HCT116 (cell line): ENCODE data around the gene RAB3GAP2. TPM values are rescaled to one million over a fixed set of nuclear protein-coding genes. Genes with fewer than 3 reads are reported as not detected.
"Not testable (repeated sequence)": the region's sequence is repeated elsewhere in the genome, so short reads cannot be mapped to it uniquely, and the experiment has no call there.

Experiments used
- ATAC-seq: fragments of 200-7000 bp; cut with Tn5 transposase; 2 replicates; pipeline ENCODE4 v1.9.1; 2020; ENCODE audit warnings: mild to moderate bottlenecking, moderate library complexity
- BruUV-seq: library from RNA; stranded (reverse); fragments of 400-500 nt; replicated peaks from 2 replicates; lab custom pipeline; 2021; lab: Mats Ljungman, UMichigan
- CTCF ChIA-PET: fragments of 300-600 bp; sonication (Branson Sonifier 250); formaldehyde crosslinking; loops from one replicate; lab custom pipeline; 2021; ENCODE audit warnings: antibody characterized with exemption; lab: Charles Lee
- POLR2A ChIA-PET: fragments of 300-600, 350-600 bp; sonication (Branson Sonifier 250); formaldehyde crosslinking; loops from one replicate; lab custom pipeline; 2021; ENCODE audit warnings: antibody characterized with exemption; lab: Charles Lee
- RAD21 ChIA-PET, 2 experiments: fragments of 300-600 bp; sonication (Branson Sonifier 250); formaldehyde crosslinking; loops; one replicate each; lab custom pipeline; 2023; ENCODE audit warnings: low total read pairs in 2 of 2; ENCODE audit not compliant: uncharacterized antibody in 2 of 2, unreplicated experiment in 2 of 2, low non-redundant PET in 1 of 2; lab: Charles Lee
- DNase-seq: peaks from one replicate; pipeline ENCODE4 v3.0.0-alpha.2; 2010; ENCODE audit warnings: low read depth, low spot score
- H2AFZ ChIP-seq: fragments of 200-600 bp; shearing (Covaris generic), sonication (generic); 2 replicates; pipeline ENCODE4 v1.6.1; 2017; ENCODE audit warnings: low read depth, mixed run types, mixed read lengths, antibody characterized with exemption, low read length; ENCODE audit not compliant: poor library complexity, severe bottlenecking
- H3K27ac ChIP-seq: 2 replicates; pipeline ENCODE4 v1.5.1; 2012; ENCODE audit warnings: low read depth, low read length
- H3K27me3 ChIP-seq: fragments of 200-600 bp; sonication (generic); 2 replicates; pipeline ENCODE4 v1.6.1; 2016; ENCODE audit warnings: mixed run types, low read length, mixed read lengths; ENCODE audit not compliant: insufficient read depth
- H3K36me3 ChIP-seq, 2 experiments: fragments of 200-500 bp in 1 of 2; fragments of 200-600 bp in 1 of 2; sonication (Bioruptor generic) in 1 of 2; sonication (generic) in 1 of 2; 2 replicates each; pipeline versions ENCODE4 v1.5.1 to v1.6.1; 2014 to 2016; ENCODE audit warnings: low read length in 2 of 2, inconsistent platforms in 1 of 2, mixed read lengths in 1 of 2, mixed run types in 1 of 2; ENCODE audit not compliant: insufficient read depth in 2 of 2, control insufficient read depth in 1 of 2
- H3K4me1 ChIP-seq, 2 experiments: fragments of 200-600 bp in 1 of 2; sonication (generic) in 1 of 2; 2 replicates each; pipeline versions ENCODE4 v1.5.1 to v1.6.1; 2012 to 2017; ENCODE audit warnings: low read length in 2 of 2, inconsistent platforms in 1 of 2, mild to moderate bottlenecking in 1 of 2, mixed read lengths in 1 of 2, mixed run types in 1 of 2, moderate library complexity in 1 of 2; ENCODE audit not compliant: insufficient read depth in 2 of 2, control insufficient read depth in 1 of 2
- H3K4me2 ChIP-seq: fragments of 200-600 bp; sonication (generic); 2 replicates; pipeline ENCODE4 v1.6.1; 2017; ENCODE audit warnings: mixed run types, low read length, mixed read lengths
- H3K4me3 ChIP-seq, 2 experiments: fragments of 200-600 bp in 1 of 2; sonication (generic) in 1 of 2; replicated peaks in 1 of 2; 2 replicates each; pipeline ENCODE4 v1.5.1; 2011 to 2016; ENCODE audit warnings: low read length in 2 of 2, control low read depth in 1 of 2, low read depth in 1 of 2, mild to moderate bottlenecking in 1 of 2, mixed read lengths in 1 of 2, mixed run types in 1 of 2
- H3K79me2 ChIP-seq: fragments of 200-600 bp; sonication (generic); 2 replicates; pipeline ENCODE4 v1.6.1; 2017; ENCODE audit warnings: mild to moderate bottlenecking, mixed run types, low read length, moderate library complexity, mixed read lengths; ENCODE audit not compliant: insufficient read depth
- H3K9ac ChIP-seq: fragments of 200-600 bp; sonication (generic); 2 replicates; pipeline ENCODE4 v1.6.1; 2016; ENCODE audit warnings: low read length, mixed read lengths
- H3K9me2 ChIP-seq: fragments of 200-600 bp; sonication (generic), shearing (Covaris generic); 2 replicates; pipeline ENCODE4 v1.6.1; 2017; ENCODE audit warnings: mixed run types, mild to moderate bottlenecking, moderate library complexity; ENCODE audit not compliant: insufficient read depth
- H3K9me3 ChIP-seq, 2 experiments: fragments of 200-500 bp in 1 of 2; fragments of 200-600 bp in 1 of 2; sonication (Bioruptor generic) in 1 of 2; sonication (generic) in 1 of 2; 2 replicates each; pipeline ENCODE4 v1.6.1; 2014 to 2017; ENCODE audit warnings: low read length in 2 of 2, mixed read lengths in 2 of 2, inconsistent platforms in 1 of 2, low read depth in 1 of 2, mild to moderate bottlenecking in 1 of 2, mixed run types in 1 of 2, moderate library complexity in 1 of 2; ENCODE audit not compliant: control insufficient read depth in 1 of 2, insufficient read depth in 1 of 2
- H4K20me1 ChIP-seq: fragments of 200-600 bp; sonication (generic), shearing (Covaris generic); 2 replicates; pipeline ENCODE4 v1.6.1; 2017; ENCODE audit warnings: mixed run types, mild to moderate bottlenecking, moderate library complexity; ENCODE audit not compliant: insufficient read depth
- EGR1 ChIP-seq: IDR thresholded peaks from 2 replicates; pipeline ENCODE4 v1.6.1; 2012; ENCODE audit warnings: low read depth
- JUND ChIP-seq: IDR thresholded peaks from 2 replicates; pipeline ENCODE4 v1.6.1; 2012
- POLR2A ChIP-seq: IDR thresholded peaks from 2 replicates; pipeline ENCODE4 v1.7.0; 2011; ENCODE audit warnings: borderline replicate concordance; ENCODE audit not compliant: insufficient read depth, insufficient read length; ENCODE audit errors: extremely low read depth
- TCF7L2 ChIP-seq: IDR thresholded peaks from 2 replicates; pipeline ENCODE4 v1.7.0; 2011; ENCODE audit warnings: borderline replicate concordance, inconsistent platforms; ENCODE audit not compliant: insufficient read depth, insufficient read length; ENCODE audit errors: extremely low read depth
- ZFX ChIP-seq: fragments of 450-650 bp; IDR thresholded peaks from 2 replicates; pipeline ENCODE4 v1.6.1; 2017
- intact Hi-C: fragments of 100-400 bp; cut with micrococcal nuclease; formaldehyde crosslinking; loops from 2 replicates; pipeline ENCODE4 v1.10.0; 2022
- total RNA-seq: library from RNA; stranded (reverse); gene quantifications from one replicate; pipeline ENCODE4 v1.2.1, GENCODE V29; 2021; ENCODE audit not compliant: unreplicated experiment
- TF ChIP-seq, protein P1 (sequence below): IDR thresholded peaks from 2 replicates; pipeline ENCODE4 v1.6.1; 2011; ENCODE audit warnings: mild to moderate bottlenecking, low read length, moderate library complexity; ENCODE audit not compliant: insufficient replicate concordance; ENCODE audit errors: extremely low read depth
- TF ChIP-seq, protein P2 (sequence below), 3 experiments: fragments of 200-600 bp in 1 of 3; sonication (generic) in 1 of 3; IDR thresholded peaks in 2 of 3; conservative IDR thresholded peaks in 1 of 3; 2 replicates each; pipeline ENCODE4 v1.5.1; 2012 to 2017; ENCODE audit warnings: low read depth in 2 of 3, low read length in 2 of 3, antibody characterized with exemption in 1 of 3, borderline replicate concordance in 1 of 3, control low read depth in 1 of 3, mild to moderate bottlenecking in 1 of 3, mixed read lengths in 1 of 3, mixed run types in 1 of 3, moderate library complexity in 1 of 3; ENCODE audit not compliant: insufficient read depth in 1 of 3

The RAB3GAP2 gene
- total RNA-seq, 1 experiment from 2014 or later: 32.5 TPM

DNA sequence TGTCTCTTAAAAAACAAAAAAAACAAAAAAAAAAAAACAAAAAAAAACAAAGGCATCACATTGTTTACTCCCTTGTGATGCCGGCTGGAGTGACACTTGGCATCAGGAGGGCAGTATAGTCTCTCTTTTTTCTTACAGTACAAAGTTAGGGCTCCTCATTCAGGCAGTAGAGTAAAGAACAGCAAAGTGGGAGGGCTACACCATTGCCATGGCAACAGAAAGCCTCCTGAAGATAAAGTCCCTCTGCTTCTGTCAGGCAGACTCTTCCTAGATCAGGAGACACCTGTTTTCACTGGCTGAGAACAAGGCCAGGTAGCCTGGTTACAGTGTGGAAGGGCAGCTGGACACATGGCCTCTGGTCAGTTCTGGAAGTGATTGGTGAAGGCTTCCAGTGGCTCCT is 41.3 kb upstream of the RAB3GAP2 start:
- intact Hi-C loops: no loop called here
- Histone ChIP-seq H3K27ac (no peak overlapping the region), H3K27me3 (no peaks in the 10 kb centered on the region), H3K9me3 (no peaks in the 10 kb centered on the region), H2AFZ (no peak overlapping the region), H3K4me2 (no peak overlapping the region), H3K4me3 (no peak overlapping the region), H4K20me1 (no peaks in the 10 kb centered on the region), H3K79me2 (no peaks in the 10 kb centered on the region), H3K36me3 (no peaks in the 10 kb centered on the region), H3K4me1 (no peaks in the 10 kb centered on the region), H3K9ac (no peak overlapping the region), H3K9me2 (no peaks in the 10 kb centered on the region)
- no peak for DNase-seq
- BruUV-seq: no TSS peak
- ChIA-PET POLR2A (no interaction called here), CTCF (no interaction called here), RAD21 (no interaction called here)
- no peak for TF ChIP-seq POLR2A
- no peak for TF ChIP-seq TCF7L2
- TF ChIP-seq JUND: no peak
- TF ChIP-seq, protein P1, sequence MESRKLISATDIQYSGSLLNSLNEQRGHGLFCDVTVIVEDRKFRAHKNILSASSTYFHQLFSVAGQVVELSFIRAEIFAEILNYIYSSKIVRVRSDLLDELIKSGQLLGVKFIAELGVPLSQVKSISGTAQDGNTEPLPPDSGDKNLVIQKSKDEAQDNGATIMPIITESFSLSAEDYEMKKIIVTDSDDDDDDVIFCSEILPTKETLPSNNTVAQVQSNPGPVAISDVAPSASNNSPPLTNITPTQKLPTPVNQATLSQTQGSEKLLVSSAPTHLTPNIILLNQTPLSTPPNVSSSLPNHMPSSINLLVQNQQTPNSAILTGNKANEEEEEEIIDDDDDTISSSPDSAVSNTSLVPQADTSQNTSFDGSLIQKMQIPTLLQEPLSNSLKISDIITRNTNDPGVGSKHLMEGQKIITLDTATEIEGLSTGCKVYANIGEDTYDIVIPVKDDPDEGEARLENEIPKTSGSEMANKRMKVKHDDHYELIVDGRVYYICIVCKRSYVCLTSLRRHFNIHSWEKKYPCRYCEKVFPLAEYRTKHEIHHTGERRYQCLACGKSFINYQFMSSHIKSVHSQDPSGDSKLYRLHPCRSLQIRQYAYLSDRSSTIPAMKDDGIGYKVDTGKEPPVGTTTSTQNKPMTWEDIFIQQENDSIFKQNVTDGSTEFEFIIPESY: no peak
- TF ChIP-seq ZFX: no peak
- TF ChIP-seq, protein P2, sequence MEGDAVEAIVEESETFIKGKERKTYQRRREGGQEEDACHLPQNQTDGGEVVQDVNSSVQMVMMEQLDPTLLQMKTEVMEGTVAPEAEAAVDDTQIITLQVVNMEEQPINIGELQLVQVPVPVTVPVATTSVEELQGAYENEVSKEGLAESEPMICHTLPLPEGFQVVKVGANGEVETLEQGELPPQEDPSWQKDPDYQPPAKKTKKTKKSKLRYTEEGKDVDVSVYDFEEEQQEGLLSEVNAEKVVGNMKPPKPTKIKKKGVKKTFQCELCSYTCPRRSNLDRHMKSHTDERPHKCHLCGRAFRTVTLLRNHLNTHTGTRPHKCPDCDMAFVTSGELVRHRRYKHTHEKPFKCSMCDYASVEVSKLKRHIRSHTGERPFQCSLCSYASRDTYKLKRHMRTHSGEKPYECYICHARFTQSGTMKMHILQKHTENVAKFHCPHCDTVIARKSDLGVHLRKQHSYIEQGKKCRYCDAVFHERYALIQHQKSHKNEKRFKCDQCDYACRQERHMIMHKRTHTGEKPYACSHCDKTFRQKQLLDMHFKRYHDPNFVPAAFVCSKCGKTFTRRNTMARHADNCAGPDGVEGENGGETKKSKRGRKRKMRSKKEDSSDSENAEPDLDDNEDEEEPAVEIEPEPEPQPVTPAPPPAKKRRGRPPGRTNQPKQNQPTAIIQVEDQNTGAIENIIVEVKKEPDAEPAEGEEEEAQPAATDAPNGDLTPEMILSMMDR (IDR thresholded peaks at IDR 0.05 in 2 of 3, conservative IDR thresholded peaks at IDR 0.05 in 1 of 3; ENCODE audit: borderline replicate concordance in 1 of 3, insufficient read depth in 1 of 3, low read depth in 2 of 3, low read length in 2 of 3): no peak
- TF ChIP-seq EGR1: no peak
- ATAC-seq: no peak

DNA sequence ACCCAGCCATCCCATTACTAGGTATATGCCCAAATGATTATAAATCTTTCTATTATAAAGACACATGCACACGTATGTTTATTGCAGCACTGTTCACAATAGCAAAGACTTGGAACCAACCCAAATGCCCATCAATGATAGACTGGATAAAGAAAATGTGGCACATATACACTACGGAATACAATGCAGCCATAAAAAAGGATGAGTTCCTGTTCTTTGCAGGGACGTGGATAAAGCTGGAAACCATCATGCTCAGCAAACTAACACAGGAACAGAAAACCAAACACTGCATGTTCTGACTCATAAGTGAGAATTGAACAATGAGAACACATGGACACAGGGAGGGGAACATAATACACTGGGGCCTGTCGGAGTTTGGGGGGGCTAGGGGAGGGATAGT is 37.9 kb upstream of the RAB3GAP2 start:
- H4K20me1 ChIP-seq, intact Hi-C loops, H3K9me3 ChIP-seq, BruUV-seq, DNase-seq, H2AFZ ChIP-seq, H3K27me3 ChIP-seq, H3K9me2 ChIP-seq, H3K4me1 ChIP-seq, H3K9ac ChIP-seq, H3K4me2 ChIP-seq, ATAC-seq, H3K36me3 ChIP-seq, H3K79me2 ChIP-seq, POLR2A ChIA-PET, H3K4me3 ChIP-seq, RAD21 ChIA-PET, H3K27ac ChIP-seq: not testable (repeated sequence)
- CTCF ChIA-PET: interaction anchor here (1.1 kb wide), 1 partner anchor 14 kb away, joined by 5 read pairs; no protein-coding TSS in a partner anchor
